ENCODE measurements around the gene CHAF1B. TPM values are rescaled to one million over a fixed set of nuclear protein-coding genes. Genes with fewer than 3 reads are reported as not detected.
A peak's percentile ranks its signal among the peaks of the same experiment; 100 is the strongest.

Gene CHAF1B
- total and polyA plus RNA-seq, 9 of the 15 experiments (the other 6 are each of a cell fraction or from before 2014, with no cell fraction given) = 7.5 to 36.8 (median 21.0) TPM

GRCh38 chr21:36419996-36420395 lies 34.8 kb downstream of the CHAF1B start (continued):
- TF ChIP-seq DEAF1 (CRISPR knock-in tag; IDR thresholded peaks at IDR 0.05) (peak; percentile 61; the same call in 1 of the 2 replicates), CHD2 (IDR thresholded peaks at IDR 0.05; ENCODE audit: low read depth, low read length) (0 out of 2 replicates have a peak, but pooled peaks have one; percentile 31), SP1 (CRISPR knock-in tag; IDR thresholded peaks at IDR 0.05) (0 out of 2 replicates have a peak, but pooled peaks have one; percentile 44), POLR3A (IDR thresholded peaks at IDR 0.05; ENCODE audit: borderline replicate concordance, extremely low read depth, insufficient read depth, insufficient read length) (no peak), CREM (IDR thresholded peaks at IDR 0.05; ENCODE audit: low read depth) (peak; percentile 42; the same call in 1 of the 2 replicates), PML (IDR thresholded peaks at IDR 0.05; ENCODE audit: low read length) (0 out of 2 replicates have a peak, but pooled peaks have one; percentile 23), GABPB1 (CRISPR knock-in tag; IDR thresholded peaks at IDR 0.05) (peak; percentile 57), POLR2AphosphoS5 (IDR thresholded peaks at IDR 0.05; ENCODE audit: control insufficient read depth, insufficient read depth, low read depth, low read length) (no peak), MXD1 (CRISPR knock-in tag; IDR thresholded peaks at IDR 0.05; ENCODE audit: borderline replicate concordance, poor library complexity, severe bottlenecking) (no peak), RAD21 (CRISPR knock-in tag; conservative IDR thresholded peaks at IDR 0.05 in 1 of 2, IDR thresholded peaks at IDR 0.05 in 1 of 2) (peak; percentile 88 to 96), TCF3 (CRISPR knock-in tag; IDR thresholded peaks at IDR 0.05) (no peak), SMC3 (conservative IDR thresholded peaks at IDR 0.05; ENCODE audit: insufficient read depth, low read depth, low read length) (peak; percentile 82), ZNF354B (CRISPR knock-in tag; IDR thresholded peaks at IDR 0.05) (no peak), MAFK (IDR thresholded peaks at IDR 0.05; ENCODE audit: low read length) (peak; percentile 28; the same call in 1 of the 2 replicates), FOXJ2 (tag; IDR thresholded peaks at IDR 0.05) (no peak), HMG20A (CRISPR knock-in tag; conservative IDR thresholded peaks at IDR 0.05) (no peak), CREB1 (IDR thresholded peaks at IDR 0.05) (no peak), CREB1 (CRISPR knock-in tag; IDR thresholded peaks at IDR 0.05) (no peak), STAG1 (CRISPR knock-in tag; IDR thresholded peaks at IDR 0.05; ENCODE audit: borderline replicate concordance) (peak; percentile 60; the same call in 1 of the 2 replicates), EWSR1 (IDR thresholded peaks at IDR 0.05; ENCODE audit: borderline replicate concordance, low read depth, partially characterized antibody) (no peak), SRSF3 (IDR thresholded peaks at IDR 0.05; ENCODE audit: insufficient read depth, low read length) (no peak), HNRNPK (IDR thresholded peaks at IDR 0.05; ENCODE audit: low read depth, low read length, poor library complexity, severe bottlenecking) (no peak), HES1 (IDR thresholded peaks at IDR 0.05; ENCODE audit: low read depth) (no peak), ZSCAN29 (IDR thresholded peaks at IDR 0.05) (no peak), ATF1 (CRISPR knock-in tag; IDR thresholded peaks at IDR 0.05) (no peak), ATF1 (tag; IDR thresholded peaks at IDR 0.05) (no peak), RB1 (IDR thresholded peaks at IDR 0.05; ENCODE audit: low read depth) (peak; percentile 30; the same call in 1 of the 2 replicates), CCAR2 (IDR thresholded peaks at IDR 0.05; ENCODE audit: low read depth, low read length) (no peak), ZFP36 (IDR thresholded peaks at IDR 0.05; ENCODE audit: low read depth, low read length, partially characterized antibody) (peak; percentile 6), GABPA (tag; conservative IDR thresholded peaks at IDR 0.05; ENCODE audit: low read depth) (0 out of 2 replicates have a peak, but pooled peaks have one; percentile 15)
